ENCODE results near the gene FOXD2. TPM values are rescaled to one million over a fixed set of nuclear protein-coding genes. Genes with fewer than 3 reads are reported as not detected.

The FOXD2 gene
- total and polyA plus RNA-seq, 2 donors (not counting 1 experiment from before 2014, with no cell fraction given), result 0.24 to 0.37 TPM

- no peaks in the 10 kb centered on the region for H3K9me3 Mint-ChIP-seq (ENCODE audit: insufficient read depth)
- no peak for ATAC-seq (ENCODE audit: low read depth)
These were observed 44.1 kb downstream of the FOXD2 start for GRCh38 chr1:47481936-47482335.

DNA sequence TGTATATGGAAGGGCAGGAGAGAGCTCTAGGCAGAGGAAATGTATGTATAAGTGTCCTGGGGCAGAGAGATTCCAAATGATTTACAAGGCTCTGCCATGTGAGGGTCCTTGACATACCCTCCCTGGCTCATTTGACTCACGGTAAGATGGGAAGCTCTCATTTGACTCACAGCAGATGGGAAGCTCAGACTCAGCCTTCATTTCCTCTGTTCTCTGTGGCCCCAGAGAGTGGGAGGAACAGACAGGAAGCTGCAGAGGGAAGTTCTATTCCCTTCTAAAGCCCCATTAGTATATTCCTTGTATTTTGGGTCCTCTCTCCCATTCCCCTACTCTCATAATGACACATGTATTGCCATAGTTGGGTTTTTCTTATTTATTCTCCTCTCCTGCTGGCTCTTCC is 44.9 kb downstream of the FOXD2 start:
- Mint-ChIP-seq H3K4me1 (no peaks in the 10 kb centered on the region), H3K9me3 (ENCODE audit: insufficient read depth) (no peaks in the 10 kb centered on the region), H3K27ac (no peak overlapping the region), H3K27me3 (peaks cover 24% of the 10 kb centered on the region), H3K4me3 (no peak overlapping the region)
- H3K4me2 ChIP-seq (replicated peaks; ENCODE audit: low read depth, low read length, poor library complexity, severe bottlenecking), result no peak overlapping the region
- no CpG with 5 or more reads among the region's 1 CpG for WGBS (ENCODE audit: insufficient coverage)
- H3K27me3 ChIP-seq (replicated peaks in 1 of 4; ENCODE audit: control extremely low read depth in 1 of 4, control insufficient read depth in 3 of 4, insufficient read depth in 4 of 4, low read length in 3 of 4), result peaks cover 0 to 4% (median 2%) of the 10 kb centered on the region in 4 experiments
- H3K36me3 ChIP-seq (replicated peaks in 1 of 2; ENCODE audit: control extremely low read depth in 1 of 2, control insufficient read depth in 1 of 2, extremely low read depth in 1 of 2, insufficient read depth in 2 of 2, low read length in 1 of 2), result no peaks in the 10 kb centered on the region
- TF ChIP-seq EZH2 (IDR thresholded peaks at IDR 0.05; ENCODE audit: borderline replicate concordance, insufficient read depth, low read depth, low read length, poor library complexity, severe bottlenecking) (no peak), CTCF (IDR thresholded peaks at IDR 0.05) (no peak)
- H4K20me1 ChIP-seq (ENCODE audit: control insufficient read depth, insufficient read depth, low read length, poor library complexity, severe bottlenecking), result no peaks in the 10 kb centered on the region
- H3K9ac ChIP-seq (ENCODE audit: low read length), result no peak overlapping the region
- H3K4me1 ChIP-seq (ENCODE audit: control insufficient read depth in 2 of 2, insufficient read depth in 2 of 2, low read length in 2 of 2), result no peaks in the 10 kb centered on the region
- CTCF ChIA-PET, result no interaction called here
- ATAC-seq (ENCODE audit: low read depth), result no peak
- no peak overlapping the region for H3K4me3 ChIP-seq (ENCODE audit: control extremely low read depth in 1 of 5, extremely low read depth in 1 of 5, insufficient read depth in 1 of 5, low read depth in 2 of 5, low read length in 4 of 5)
- H2AFZ ChIP-seq (ENCODE audit: insufficient read depth, low read depth, low read length, poor library complexity, severe bottlenecking), result no peak overlapping the region
- no peaks in the 10 kb centered on the region for H3K9me3 ChIP-seq (ENCODE audit: control extremely low read depth in 1 of 3, control insufficient read depth in 2 of 3, insufficient read depth in 1 of 3, low read length in 2 of 3)
- H3K79me2 ChIP-seq (ENCODE audit: control insufficient read depth, insufficient read depth, low read length), result no peaks in the 10 kb centered on the region
- no peak overlapping the region for H3K27ac ChIP-seq (ENCODE audit: low read length in 2 of 2)
- no peak for DNase-seq
- intact Hi-C loops (cut with micrococcal nuclease), result no loop called here
- POLR2A ChIA-PET, result no interaction called here

More at GRCh38 chr1:47481936-47482335, 44.1 kb downstream of the FOXD2 start:
- H2AFZ ChIP-seq (ENCODE audit: insufficient read depth, low read depth, low read length, poor library complexity, severe bottlenecking), result no peak overlapping the region
- TF ChIP-seq CTCF (IDR thresholded peaks at IDR 0.05) (no peak), EZH2 (IDR thresholded peaks at IDR 0.05; ENCODE audit: borderline replicate concordance, insufficient read depth, low read depth, low read length, poor library complexity, severe bottlenecking) (no peak)
- H3K27me3 ChIP-seq (replicated peaks in 1 of 4; ENCODE audit: control extremely low read depth in 1 of 4, control insufficient read depth in 3 of 4, insufficient read depth in 4 of 4, low read length in 3 of 4), result peaks cover 0 to 4% (median 2%) of the 10 kb centered on the region in 4 experiments
- H4K20me1 ChIP-seq (ENCODE audit: control insufficient read depth, insufficient read depth, low read length, poor library complexity, severe bottlenecking), result no peaks in the 10 kb centered on the region
- peaks cover 24% of the 10 kb centered on the region for H3K27me3 Mint-ChIP-seq
- 90% methylated on average over 3 of the region's 3 CpGs for WGBS (ENCODE audit: insufficient coverage)
- H3K9ac ChIP-seq (ENCODE audit: low read length), result no peak overlapping the region
- H3K36me3 ChIP-seq (replicated peaks in 1 of 2; ENCODE audit: control extremely low read depth in 1 of 2, control insufficient read depth in 1 of 2, extremely low read depth in 1 of 2, insufficient read depth in 2 of 2, low read length in 1 of 2), result no peaks in the 10 kb centered on the region
- DNase-seq, result no peak
- H3K4me3 ChIP-seq (ENCODE audit: control extremely low read depth in 1 of 5, extremely low read depth in 1 of 5, insufficient read depth in 1 of 5, low read depth in 2 of 5, low read length in 4 of 5), result no peak overlapping the region
- ChIA-PET POLR2A (no interaction called here), CTCF (no interaction called here)
- no peak overlapping the region for H3K4me3 Mint-ChIP-seq
- no peaks in the 10 kb centered on the region for H3K79me2 ChIP-seq (ENCODE audit: control insufficient read depth, insufficient read depth, low read length)
- intact Hi-C loops (cut with micrococcal nuclease), result no loop called here
- H3K27ac Mint-ChIP-seq, result no peak overlapping the region
- no peaks in the 10 kb centered on the region for H3K4me1 ChIP-seq (ENCODE audit: control insufficient read depth in 2 of 2, insufficient read depth in 2 of 2, low read length in 2 of 2)
- no peak overlapping the region for H3K27ac ChIP-seq (ENCODE audit: low read length in 2 of 2)
- no peak overlapping the region for H3K4me2 ChIP-seq (replicated peaks; ENCODE audit: low read depth, low read length, poor library complexity, severe bottlenecking)
- H3K9me3 ChIP-seq (ENCODE audit: control extremely low read depth in 1 of 3, control insufficient read depth in 2 of 3, insufficient read depth in 1 of 3, low read length in 2 of 3), result no peaks in the 10 kb centered on the region
- H3K4me1 Mint-ChIP-seq, result no peaks in the 10 kb centered on the region
